Amniotic epithelial cell (primary cell): ENCODE results near the gene PMIS2.
"Not testable (repeated sequence)": the region's sequence is repeated elsewhere in the genome, so short reads cannot be mapped to it uniquely, and the experiment has no call there.

ENCODE experiments used
- DNase-seq: peaks from one replicate; pipeline ENCODE4 v3.0.0-alpha.2; 2010; ENCODE audit warnings: low read depth

PMIS2 gene

GRCh38 chr19:35595026-35595425, 9.1 kb downstream of the PMIS2 start:
- not testable (repeated sequence) for DNase-seq

GRCh38 chr19:35595928-35596327, 10.0 kb downstream of the PMIS2 start:
- DNase-seq: no peak

GRCh38 chr19:35596366-35596999, 10.5 kb downstream of the PMIS2 start:
- DNase-seq: peak; percentile 31

GRCh38 chr19:35601971-35602370, 16.0 kb downstream of the PMIS2 start:
- DNase-seq: no peak

GRCh38 chr19:35604436-35604835, 18.5 kb downstream of the PMIS2 start:
- DNase-seq: not testable (repeated sequence)

GRCh38 chr19:35607170-35607569, 21.2 kb downstream of the PMIS2 start:
- not testable (repeated sequence) for DNase-seq

GRCh38 chr19:35607661-35608060, 21.7 kb downstream of the PMIS2 start:
- no peak for DNase-seq

- DNase-seq: no peak
Measured at GRCh38 chr19:35608251-35608650, 22.3 kb downstream of the PMIS2 start.

- DNase-seq: no peak
Measured at GRCh38 chr19:35609851-35610353, 23.9 kb downstream of the PMIS2 start.

- DNase-seq: no peak
Measured at GRCh38 chr19:35612224-35612558, 26.2 kb downstream of the PMIS2 start.

GRCh38 chr19:35612559-35613321, 26.8 kb downstream of the PMIS2 start, which contains the start of gene HAUS5:
TSS of gene HAUS5 (plus strand) at chr19:35612735. CDS start at chr19:35612795, 60 bp downstream.
- peak; percentile 79 for DNase-seq

- no peak for DNase-seq
Measured at GRCh38 chr19:35613574-35613973, 27.6 kb downstream of the PMIS2 start.

GRCh38 chr19:35615036-35615435, 29.1 kb downstream of the PMIS2 start:
- DNase-seq: no peak

GRCh38 chr19:35618857-35619256, 32.9 kb downstream of the PMIS2 start:
- no peak for DNase-seq

GRCh38 chr19:35619290-35619923, 33.4 kb downstream of the PMIS2 start:
- no peak for DNase-seq

- no peak for DNase-seq
Measured at GRCh38 chr19:35620001-35620400, 34.0 kb downstream of the PMIS2 start.

- no peak for DNase-seq
Measured at GRCh38 chr19:35621708-35622107, 35.7 kb downstream of the PMIS2 start.

- DNase-seq: no peak
Measured at GRCh38 chr19:35622750-35623149, 36.8 kb downstream of the PMIS2 start.

- DNase-seq: no peak
Measured at GRCh38 chr19:35623327-35624010, 37.5 kb downstream of the PMIS2 start.

GRCh38 chr19:35628264-35628564, 42.2 kb downstream of the PMIS2 start:
- DNase-seq: no peak

GRCh38 chr19:35628565-35629331, 42.8 kb downstream of the PMIS2 start, which contains the start of gene RBM42:
TSS of gene RBM42 (plus strand) at chr19:35629036. CDS start at chr19:35629154, 118 bp downstream.
- peak; percentile 99 for DNase-seq

GRCh38 chr19:35629332-35629633, 43.3 kb downstream of the PMIS2 start:
- no peak for DNase-seq
